DOHH2 (cell line): ENCODE results near the gene CACTIN.

Experiments used
- H3F3A ChIP-seq: fragments of 200-600 bp; sonication (generic), shearing (Covaris generic); 2 replicates; pipeline ENCODE4 v1.6.0; 2016; ENCODE audit warnings: antibody characterized with exemption, mild to moderate bottlenecking; ENCODE audit not compliant: control insufficient read depth, insufficient read depth
- H3K27ac ChIP-seq: fragments of 200-600 bp; sonication (generic); 2 replicates; pipeline ENCODE4 v1.5.1; 2014; ENCODE audit warnings: low read depth, mild to moderate bottlenecking, low read length, moderate library complexity
- H3K27me3 ChIP-seq: fragments of 200-600 bp; sonication (generic); 2 replicates; pipeline ENCODE4 v1.6.1; 2014; ENCODE audit warnings: mild to moderate bottlenecking, low read length, mixed read lengths; ENCODE audit not compliant: control insufficient read depth
- H3K36me3 ChIP-seq: fragments of 200-600 bp; sonication (generic); 2 replicates; pipeline ENCODE4 v1.6.1; 2014; ENCODE audit warnings: mild to moderate bottlenecking, low read length, moderate library complexity, mixed read lengths; ENCODE audit not compliant: control insufficient read depth
- H3K4me1 ChIP-seq: fragments of 200-600 bp; sonication (generic); 2 replicates; pipeline ENCODE4 v1.6.1; 2014; ENCODE audit warnings: mild to moderate bottlenecking, low read length, mixed read lengths; ENCODE audit not compliant: control insufficient read depth
- H3K4me2 ChIP-seq: fragments of 200-600 bp; sonication (generic); 2 replicates; pipeline ENCODE4 v1.6.0; 2014; ENCODE audit warnings: mild to moderate bottlenecking, low read length, moderate library complexity
- H3K4me3 ChIP-seq: fragments of 200-600 bp; sonication (generic); 2 replicates; pipeline ENCODE4 v1.5.1; 2014; ENCODE audit warnings: mild to moderate bottlenecking, low read length, mixed read lengths
- H3K79me2 ChIP-seq: fragments of 200-600 bp; sonication (generic); 2 replicates; pipeline ENCODE4 v1.6.1; 2014; ENCODE audit warnings: mild to moderate bottlenecking, low read length, mixed read lengths; ENCODE audit not compliant: control insufficient read depth
- H3K9me2 ChIP-seq: fragments of 200-600 bp; sonication (generic); replicated peaks from 2 replicates; pipeline ENCODE4 v1.6.1; 2014; ENCODE audit warnings: mild to moderate bottlenecking, low read length, mixed read lengths; ENCODE audit not compliant: control insufficient read depth
- H3K9me3 ChIP-seq: fragments of 200-600 bp; sonication (generic); 2 replicates; pipeline ENCODE4 v1.6.1; 2014; ENCODE audit warnings: antibody characterized with exemption, low read length, mixed read lengths; ENCODE audit not compliant: control insufficient read depth, insufficient read depth
- H4K20me1 ChIP-seq: fragments of 200-600 bp; sonication (generic); 2 replicates; pipeline ENCODE4 v1.6.0; 2014; ENCODE audit warnings: low read depth, mild to moderate bottlenecking, antibody characterized with exemption, low read length, moderate library complexity; ENCODE audit not compliant: control insufficient read depth, insufficient read depth
- CTCF ChIP-seq: fragments of 200-600 bp; sonication (generic); IDR thresholded peaks from one replicate; pipeline ENCODE4 v1.5.1; 2014; ENCODE audit warnings: antibody characterized with exemption, mild to moderate bottlenecking, low read depth, low read length; ENCODE audit not compliant: poor library complexity, severe bottlenecking
- EZH2phosphoT487 ChIP-seq: fragments of 200-600 bp; sonication (generic); IDR thresholded peaks from 2 replicates; pipeline ENCODE4 v1.6.1; 2017; ENCODE audit warnings: borderline replicate concordance, mild to moderate bottlenecking, antibody characterized with exemption, low read length, moderate library complexity, mixed read lengths

CACTIN gene

GRCh38 chr19:3573858-3574637 is 52.5 kb downstream of the CACTIN start:
- Histone ChIP-seq H3K4me3 (peak overlapping the region; percentile 93), H3K4me2 (peak overlapping the region; percentile 92), H4K20me1 (no peaks in the 10 kb centered on the region; the same call in 1 of the 2 replicates), H3K9me3 (no peaks in the 10 kb centered on the region), H3K27me3 (no peaks in the 10 kb centered on the region), H3K79me2 (peaks cover 6% of the 10 kb centered on the region), H3K36me3 (peaks cover 16% of the 10 kb centered on the region), H3K27ac (no peak overlapping the region), H3K9me2 (no peaks in the 10 kb centered on the region), H3F3A (no peaks in the 10 kb centered on the region; the same call in 1 of the 2 replicates), H3K4me1 (peaks cover 10% of the 10 kb centered on the region)
- TF ChIP-seq CTCF (no peak), EZH2phosphoT487 (no peak)

DNA sequence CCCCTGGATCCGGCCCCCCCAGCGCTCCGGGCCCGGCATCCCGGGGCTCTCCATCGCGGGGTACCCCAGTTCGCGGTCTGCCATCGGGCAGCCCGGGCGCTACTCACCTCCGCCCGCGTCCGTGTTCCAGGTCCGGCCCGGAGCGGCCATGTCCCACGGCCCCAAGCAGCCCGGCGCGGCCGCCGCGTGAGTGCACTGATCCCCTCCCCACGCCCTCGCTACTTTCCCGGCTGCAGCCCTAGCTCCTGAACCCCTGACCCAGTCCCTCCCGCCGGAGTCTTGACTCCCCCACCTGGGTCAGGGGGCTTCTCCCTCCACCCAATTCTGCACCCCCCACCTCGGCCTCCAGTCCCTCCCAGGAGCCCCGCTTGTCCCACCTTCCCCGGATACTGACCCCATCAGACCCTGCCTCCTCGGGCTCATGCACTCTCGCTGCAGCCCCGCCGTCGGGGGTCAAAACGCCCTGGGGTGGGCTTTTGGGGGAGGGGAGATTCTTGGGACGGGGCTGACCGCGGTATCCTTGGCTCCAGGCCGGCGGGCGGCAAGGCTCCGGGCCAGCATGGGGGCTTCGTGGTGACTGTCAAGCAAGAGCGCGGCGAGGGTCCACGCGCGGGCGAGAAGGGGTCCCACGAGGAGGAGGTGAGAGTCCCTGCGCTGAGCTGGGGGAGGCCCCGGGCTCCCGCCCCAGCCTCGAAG is 53.3 kb downstream of the CACTIN start:
- Histone ChIP-seq H4K20me1 (no peaks in the 10 kb centered on the region; the same call in 1 of the 2 replicates), H3K27ac (peak overlapping the region; percentile 46), H3K4me3 (peak overlapping the region; percentile 93), H3K4me1 (peaks cover 10% of the 10 kb centered on the region), H3K27me3 (no peaks in the 10 kb centered on the region), H3K79me2 (peaks cover 6% of the 10 kb centered on the region), H3F3A (no peaks in the 10 kb centered on the region; the same call in 1 of the 2 replicates), H3K9me2 (no peaks in the 10 kb centered on the region), H3K4me2 (peak overlapping the region; percentile 92), H3K36me3 (peaks cover 16% of the 10 kb centered on the region), H3K9me3 (no peaks in the 10 kb centered on the region)
- TF ChIP-seq CTCF = no peak
- TF ChIP-seq EZH2phosphoT487 = no peak

- Histone ChIP-seq H3K4me1 (peaks cover 10% of the 10 kb centered on the region), H4K20me1 (no peaks in the 10 kb centered on the region; the same call in 1 of the 2 replicates), H3K79me2 (peaks cover 6% of the 10 kb centered on the region), H3K36me3 (peaks cover 16% of the 10 kb centered on the region), H3K9me3 (no peaks in the 10 kb centered on the region), H3K4me3 (peak within 1 kb of the TSS; percentile 93), H3F3A (no peaks in the 10 kb centered on the region; the same call in 1 of the 2 replicates), H3K27ac (peak within 1 kb of the TSS; percentile 46), H3K4me2 (peak within 1 kb of the TSS; percentile 92), H3K27me3 (no peaks in the 10 kb centered on the region), H3K9me2 (no peaks in the 10 kb centered on the region)
- TF ChIP-seq EZH2phosphoT487 (no peak), CTCF (no peak)
These were observed 53.8 kb downstream of the CACTIN start, which contains the start of gene HMG20B for GRCh38 chr19:3572855-3573161. TSS of gene HMG20B (plus strand) at chr19:3572944. CDS start at chr19:3573310, 366 bp downstream.
